Activated CD8-positive, alpha-beta memory T cell treated with anti-CD3 and anti-CD28 coated beads, Interleukin-2, amount 50 U/mL, for 4 hours (primary cell): ENCODE results near the gene ATG101.
A peak's percentile ranks its signal among the peaks of the same experiment; 100 is the strongest.

Experiments
- DNase-seq: peaks from one replicate; pipeline ENCODE4 v3.0.0-alpha.2; 2020

ATG101 gene

GRCh38 chr12:52042706-52043385 lies 26.9 kb upstream of the ATG101 start:
- no peak for DNase-seq

GRCh38 chr12:52043386-52044212 lies 26.2 kb upstream of the ATG101 start:
- DNase-seq = no peak

DNA sequence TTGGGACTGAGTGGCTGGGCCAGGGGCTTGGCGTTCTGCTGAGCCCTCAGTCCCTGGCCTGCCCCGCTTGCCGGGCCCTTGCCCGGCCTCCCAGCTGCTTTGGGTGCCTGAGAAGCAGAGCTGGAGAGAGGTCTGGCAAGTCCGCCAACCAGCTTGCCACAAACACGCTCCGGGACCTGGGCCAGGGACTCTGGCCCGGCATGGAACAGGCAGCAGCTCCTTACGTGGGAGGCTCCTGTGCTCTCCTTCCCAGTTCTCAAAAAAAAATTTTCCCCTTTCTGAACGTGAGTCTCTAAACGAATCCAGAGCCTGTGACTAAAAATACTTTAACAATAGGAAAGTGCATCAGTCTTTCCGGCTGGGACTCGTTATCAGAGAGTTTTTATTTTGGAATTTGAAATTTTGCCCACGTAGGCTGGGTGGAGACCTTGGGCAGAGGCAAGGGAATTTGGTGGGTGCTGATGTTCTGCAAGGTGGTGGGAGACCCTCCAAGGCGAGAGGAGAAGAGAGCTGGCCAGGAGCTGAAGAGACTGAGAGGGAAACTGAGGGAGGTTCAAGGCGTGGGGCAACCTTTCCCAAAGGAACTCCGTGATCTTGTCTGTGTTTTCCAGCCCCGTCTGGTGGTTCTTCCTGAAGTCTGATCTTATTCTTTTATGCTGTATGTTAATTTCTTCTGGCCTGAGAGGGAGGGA lies 25.3 kb upstream of the ATG101 start:
- no peak for DNase-seq

- no peak for DNase-seq
Measured at GRCh38 chr12:52045794-52046199, 24.0 kb upstream of the ATG101 start.

GRCh38 chr12:52046859-52047258 lies 22.9 kb upstream of the ATG101 start:
- DNase-seq = no peak

GRCh38 chr12:52049286-52049685 lies 20.5 kb upstream of the ATG101 start:
- no peak for DNase-seq

- no peak for DNase-seq
Measured at GRCh38 chr12:52049688-52050087, 20.1 kb upstream of the ATG101 start.

DNA sequence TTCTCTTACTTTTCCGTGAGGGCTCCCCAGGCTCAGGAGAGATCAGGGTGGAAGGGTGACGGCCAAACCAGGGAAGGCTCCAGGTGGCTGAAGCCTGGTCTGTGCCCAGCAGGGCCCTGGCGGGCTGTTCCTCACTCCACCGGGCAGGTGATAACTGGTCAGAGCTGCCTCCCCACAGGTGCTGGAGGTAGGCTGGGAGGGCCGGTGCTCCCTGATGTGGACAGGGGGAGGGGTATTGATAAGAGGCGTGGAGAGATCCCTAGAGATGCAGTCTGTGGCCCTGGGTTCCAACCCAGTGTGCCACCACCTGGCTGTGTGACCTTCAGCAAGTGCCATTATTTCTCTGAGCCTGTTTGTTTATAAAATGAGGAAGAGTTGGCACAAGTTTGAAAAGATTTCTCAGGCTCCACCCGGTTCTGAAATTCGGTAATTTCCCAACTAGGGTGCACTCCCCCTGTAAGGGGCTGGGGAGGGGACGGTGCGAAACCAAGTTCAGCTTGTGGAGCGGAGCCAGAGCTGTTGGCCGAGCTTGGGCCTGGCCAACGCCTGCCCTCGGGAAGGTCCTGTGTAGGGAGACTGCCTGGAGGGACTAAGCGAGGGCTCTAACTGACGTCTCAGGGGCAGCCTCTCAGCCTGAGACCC lies 19.5 kb upstream of the ATG101 start:
- no peak for DNase-seq

- DNase-seq = peak; percentile 100
Measured at GRCh38 chr12:52050758-52051541, 18.8 kb upstream of the ATG101 start, which contains the start of gene NR4A1. NR4A1 (plus strand) TSS chr12:52051442; CDS start chr12:52054329, 2,887 bp downstream.

- DNase-seq = no peak
Measured at GRCh38 chr12:52052468-52053186, 17.2 kb upstream of the ATG101 start.

DNA sequence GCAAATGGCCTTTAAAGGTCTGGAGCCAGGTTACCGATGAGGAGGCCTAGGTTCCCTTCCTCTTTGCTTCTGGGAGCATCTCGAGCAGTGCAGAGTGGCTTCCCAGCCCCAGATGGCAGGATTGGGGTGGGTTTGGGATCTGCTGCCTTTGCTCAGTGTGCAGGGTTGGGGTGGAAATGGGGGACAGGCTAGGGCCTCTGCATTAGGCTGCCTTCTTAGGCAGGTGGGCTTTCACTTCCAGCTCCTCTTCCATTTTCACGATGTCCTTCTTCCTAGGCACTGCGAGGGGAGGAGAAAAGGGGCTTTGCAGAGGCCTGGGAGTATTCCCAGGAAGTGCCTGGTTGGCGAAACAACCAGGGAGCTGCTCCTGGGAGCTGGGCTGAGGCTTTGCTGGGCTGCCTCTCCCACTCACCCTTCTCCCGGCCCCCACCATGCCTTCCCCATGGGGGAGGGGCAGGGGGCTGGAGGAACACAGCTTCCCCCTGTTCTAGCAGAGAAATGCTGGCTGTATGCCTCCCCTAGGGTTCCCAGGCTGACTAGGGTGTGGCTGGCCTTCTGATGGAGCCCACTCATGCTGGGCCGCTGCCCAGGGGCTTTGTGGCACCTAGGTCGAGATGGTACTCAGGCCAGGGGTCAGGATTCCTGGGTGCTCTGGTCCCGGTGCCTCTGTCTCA lies 16.1 kb upstream of the ATG101 start:
- no peak for DNase-seq

GRCh38 chr12:52054231-52054832 lies 15.4 kb upstream of the ATG101 start:
- DNase-seq = no peak

DNA sequence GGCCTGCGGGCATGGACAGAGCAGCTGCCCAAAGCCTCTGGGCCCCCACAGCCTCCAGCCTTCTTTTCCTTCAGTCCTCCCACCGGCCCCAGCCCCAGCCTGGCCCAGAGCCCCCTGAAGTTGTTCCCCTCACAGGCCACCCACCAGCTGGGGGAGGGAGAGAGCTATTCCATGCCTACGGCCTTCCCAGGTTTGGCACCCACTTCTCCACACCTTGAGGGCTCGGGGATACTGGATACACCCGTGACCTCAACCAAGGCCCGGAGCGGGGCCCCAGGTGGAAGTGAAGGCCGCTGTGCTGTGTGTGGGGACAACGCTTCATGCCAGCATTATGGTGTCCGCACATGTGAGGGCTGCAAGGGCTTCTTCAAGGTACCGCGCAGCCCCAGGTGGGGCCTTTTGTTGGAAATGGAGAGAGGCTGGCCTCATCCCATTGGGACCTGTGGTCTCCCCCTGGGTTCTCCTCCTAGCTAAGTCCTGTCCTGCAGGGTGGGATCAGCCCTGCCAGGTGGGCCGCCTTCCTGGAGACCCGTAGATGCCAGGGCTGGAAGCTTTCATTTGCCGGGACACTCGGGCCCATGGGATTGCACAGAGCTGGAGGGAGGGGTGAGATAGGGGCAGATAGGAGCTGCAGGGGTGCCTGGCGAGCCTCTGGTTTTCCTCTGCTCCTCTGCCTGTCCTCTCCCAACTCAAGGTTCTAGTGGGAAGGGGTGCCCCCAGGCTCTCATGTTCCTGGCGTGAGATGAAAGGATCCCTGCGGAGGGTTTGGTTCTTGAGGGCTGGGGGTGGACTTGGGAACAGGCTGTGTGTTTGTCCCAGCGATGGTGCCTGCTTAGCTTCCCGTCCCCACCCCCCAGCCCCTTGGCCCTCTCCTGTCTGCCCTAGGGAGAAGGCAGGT lies 14.7 kb upstream of the ATG101 start:
- DNase-seq = no peak

- DNase-seq = no peak
Measured at GRCh38 chr12:52055731-52056711, 13.8 kb upstream of the ATG101 start.

DNA sequence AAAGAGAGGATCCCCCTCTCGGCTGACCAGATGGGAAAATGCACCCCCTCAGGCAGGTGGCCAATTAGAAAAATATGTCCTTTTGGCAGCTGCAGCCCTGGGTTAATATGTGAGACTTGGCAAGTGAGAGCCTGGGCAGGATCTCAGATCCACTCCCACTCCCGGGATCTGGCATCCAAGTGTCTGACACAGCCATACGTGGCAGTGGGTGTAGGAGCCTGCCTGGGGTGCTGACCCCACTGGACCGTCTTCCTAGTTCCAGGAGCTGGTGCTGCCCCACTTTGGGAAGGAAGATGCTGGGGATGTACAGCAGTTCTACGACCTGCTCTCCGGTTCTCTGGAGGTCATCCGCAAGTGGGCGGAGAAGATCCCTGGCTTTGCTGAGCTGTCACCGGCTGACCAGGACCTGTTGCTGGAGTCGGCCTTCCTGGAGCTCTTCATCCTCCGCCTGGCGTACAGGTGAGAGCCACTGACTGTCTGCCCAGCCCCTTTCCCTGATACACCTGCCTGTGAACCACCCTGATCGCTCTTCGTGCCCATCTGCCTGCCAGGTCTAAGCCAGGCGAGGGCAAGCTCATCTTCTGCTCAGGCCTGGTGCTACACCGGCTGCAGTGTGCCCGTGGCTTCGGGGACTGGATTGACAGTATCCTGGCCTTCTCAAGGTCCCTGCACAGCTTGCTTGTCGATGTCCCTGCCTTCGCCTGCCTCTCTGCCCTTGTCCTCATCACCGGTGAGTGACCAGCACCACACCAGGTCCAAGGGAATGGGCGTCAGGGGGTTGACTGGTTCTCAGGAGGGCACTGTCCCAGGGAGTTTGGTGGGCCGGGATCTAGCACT lies 12.8 kb upstream of the ATG101 start:
- no peak for DNase-seq

DNA sequence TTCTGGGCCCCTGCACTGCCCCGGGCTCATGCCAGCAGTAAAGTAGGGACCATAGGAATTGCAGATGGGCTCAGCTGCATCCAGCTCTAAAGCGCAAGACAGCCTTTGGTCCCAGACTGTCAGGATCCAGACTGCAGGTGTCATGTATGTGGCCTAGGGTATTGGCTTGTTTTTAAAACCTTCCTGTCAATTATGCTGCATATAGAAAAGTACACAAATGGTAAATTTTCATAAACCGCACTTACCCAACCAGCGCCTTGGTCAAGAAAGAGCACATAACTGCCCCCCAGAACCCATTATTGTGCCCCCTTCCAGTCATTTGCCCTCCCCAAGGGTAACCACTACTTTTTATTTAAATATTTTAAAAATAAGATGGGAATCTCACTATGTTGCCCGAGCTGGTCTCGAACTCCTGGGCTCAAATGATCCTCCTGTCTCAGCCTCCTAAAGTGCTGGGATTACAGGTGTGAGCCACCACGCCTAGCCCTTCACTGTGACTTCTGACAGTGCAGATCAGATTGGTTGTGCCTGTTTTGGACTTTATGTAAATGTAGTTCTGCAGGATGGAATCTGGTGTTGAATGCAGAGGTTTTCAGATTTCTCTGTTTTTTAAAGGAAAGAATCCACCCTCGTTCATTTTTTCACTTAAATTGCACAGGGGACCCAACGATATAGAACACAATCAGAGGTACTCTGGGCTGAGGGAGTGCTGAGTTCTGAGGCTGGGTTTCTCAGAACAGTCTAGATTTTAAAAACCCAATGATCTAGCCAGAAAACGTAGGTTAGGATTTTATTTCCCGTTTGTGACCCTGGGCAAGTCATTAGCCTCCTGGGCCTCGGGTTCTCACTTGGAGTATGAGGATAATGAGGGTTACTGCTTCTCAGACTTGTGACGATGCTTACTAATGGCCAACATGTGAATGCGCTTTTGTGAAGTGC lies 11.9 kb upstream of the ATG101 start:
- DNase-seq = no peak
